H1 (cell line): Measurements from ENCODE around the gene ZMYND12. TPM values are rescaled to one million over a fixed set of nuclear protein-coding genes. Genes with fewer than 3 reads are reported as not detected.

Experiments
- CHD1 ChIP-seq: IDR thresholded peaks from 2 replicates; pipeline ENCODE4 v1.6.1; 2012; ENCODE audit warnings: low read depth, low read length, improper control_type of control experiment
- HDAC6 ChIP-seq: IDR thresholded peaks from one replicate; pipeline ENCODE4 v1.7.1; 2012; ENCODE audit warnings: low read depth, mild to moderate bottlenecking, inconsistent platforms, low read length, moderate library complexity
- MAFK ChIP-seq: IDR thresholded peaks from 2 replicates; pipeline ENCODE4 v1.6.1; 2012; ENCODE audit warnings: low read depth, mild to moderate bottlenecking, improper control_type of control experiment, low read length
- RAD21 ChIP-seq, 2 experiments: IDR thresholded peaks in 1 of 2; conservative IDR thresholded peaks in 1 of 2; 2 replicates each; pipeline ENCODE4 v1.6.1; 2011; ENCODE audit warnings: low read depth in 2 of 2, low read length in 2 of 2, improper control_type of control experiment in 1 of 2, inconsistent platforms in 1 of 2, mild to moderate bottlenecking in 1 of 2, moderate library complexity in 1 of 2
- RNF2 ChIP-seq: fragments of 200-900, 300-1000 bp; sonication (generic); IDR thresholded peaks from 2 replicates; pipeline ENCODE4 v1.7.1; 2016; ENCODE audit warnings: borderline replicate concordance, low read depth, mild to moderate bottlenecking, antibody characterized with exemption, low read length; ENCODE audit not compliant: poor library complexity, severe bottlenecking; ENCODE audit errors: missing control alignments
- RXRA ChIP-seq: IDR thresholded peaks from 2 replicates; pipeline ENCODE4 v1.6.1; 2011; ENCODE audit warnings: low read depth, mild to moderate bottlenecking, low read length, moderate library complexity; ENCODE audit not compliant: insufficient read depth
- SIX5 ChIP-seq: IDR thresholded peaks from 2 replicates; pipeline ENCODE4 v1.6.1; 2011; ENCODE audit warnings: mild to moderate bottlenecking, low read depth, low read length
- SP1 ChIP-seq: IDR thresholded peaks from 2 replicates; pipeline ENCODE4 v1.6.1; 2011; ENCODE audit warnings: low read depth, low read length
- SP2 ChIP-seq: IDR thresholded peaks from 2 replicates; pipeline ENCODE4 v1.6.1; 2012; ENCODE audit warnings: mild to moderate bottlenecking, low read length, inconsistent platforms
- TBP ChIP-seq: IDR thresholded peaks from 2 replicates; pipeline ENCODE4 v1.6.1; 2011; ENCODE audit warnings: low read depth, low read length, improper control_type of control experiment
- TCF12 ChIP-seq: IDR thresholded peaks from 2 replicates; pipeline ENCODE4 v1.6.1; 2011; ENCODE audit warnings: low read depth, mild to moderate bottlenecking, low read length
- polyA plus RNA-seq, 7 experiments: library from polyadenylated mRNA; depleted of rRNA in 3 of 7; stranded (reverse) in 5 of 7; unstranded in 2 of 7; fragments of >200 nt in 5 of 7; fragments of 200-250 nt in 2 of 7; gene quantifications; 1 replicate in 5 of 7; 2 replicates in 1 of 7; 4 replicates in 1 of 7; pipeline versions ENCODE4 v1.2.1 to v1.2.3, GENCODE V29; 2011 to 2013; ENCODE audit warnings: missing spikeins in 2 of 7, mixed read lengths in 2 of 7
- total RNA-seq: library from RNA; stranded (reverse); fragmentation: NEBNext Ultra II Directional; extraction: Animal tissue kit (Norgen Biotek cat#: 25700); gene quantifications from 2 replicates; pipeline ENCODE4 v1.2.1, GENCODE V29; 2021
- TF ChIP-seq, protein P1 (sequence below): IDR thresholded peaks from 2 replicates; pipeline ENCODE4 v1.6.1; 2012; ENCODE audit warnings: low read length, inconsistent platforms

Gene ZMYND12
- total and polyA plus RNA-seq, 2 of the 8 experiments (the other 6 are each of a cell fraction or from before 2014, with no cell fraction given), result 0.62 TPM; not detected in 1

DNA sequence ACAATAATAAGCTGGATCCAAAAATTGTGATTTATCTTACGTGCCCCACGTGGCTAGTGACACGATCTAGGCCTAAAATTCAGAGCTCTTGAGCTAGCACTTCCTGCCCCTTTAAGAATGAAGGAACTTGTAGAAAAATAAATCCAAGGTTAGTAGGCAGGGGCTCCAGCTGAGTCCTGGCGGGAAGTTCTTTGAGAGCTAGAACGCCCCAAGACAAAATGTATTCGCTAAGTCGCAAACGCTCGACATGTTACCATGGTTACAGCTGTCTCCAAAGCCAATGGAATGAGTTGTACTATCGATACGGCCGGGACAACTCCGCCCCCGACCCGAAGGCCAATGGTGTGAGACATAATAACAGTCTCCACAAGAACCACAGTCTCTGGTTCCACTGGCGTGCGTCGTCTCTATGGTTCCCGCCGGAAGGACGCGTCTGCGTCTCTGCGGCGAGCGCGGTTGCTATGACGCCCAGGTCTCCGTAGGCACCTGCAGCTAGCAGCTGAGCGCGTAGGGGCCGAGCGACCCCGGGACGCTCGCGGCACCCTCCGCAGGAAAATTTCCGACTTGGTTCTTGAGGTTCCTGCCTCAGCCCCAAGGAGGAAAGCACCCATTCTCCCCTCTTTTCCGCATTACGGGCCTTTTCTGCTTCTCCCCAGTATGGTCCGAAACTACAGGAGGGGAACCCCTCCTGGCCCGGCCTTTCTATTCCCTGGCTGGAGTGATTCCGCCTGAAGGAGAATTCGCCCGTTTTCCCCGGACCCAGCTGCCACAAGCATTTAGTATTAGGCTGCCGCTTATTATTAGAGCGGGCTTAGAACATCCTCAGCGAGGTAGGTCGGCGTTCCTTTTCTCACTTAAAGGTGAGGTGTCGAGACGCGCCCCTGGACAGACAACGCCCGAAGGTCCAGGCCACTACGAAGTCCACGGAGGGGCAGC lies 7.3 kb upstream of the ZMYND12 start, which contains the start of gene CCDC30 (continued):
- TF ChIP-seq RNF2, result no peak
- no peak for TF ChIP-seq RXRA
- no peak for TF ChIP-seq MAFK
- no peak for TF ChIP-seq TBP
- TF ChIP-seq, protein P1, sequence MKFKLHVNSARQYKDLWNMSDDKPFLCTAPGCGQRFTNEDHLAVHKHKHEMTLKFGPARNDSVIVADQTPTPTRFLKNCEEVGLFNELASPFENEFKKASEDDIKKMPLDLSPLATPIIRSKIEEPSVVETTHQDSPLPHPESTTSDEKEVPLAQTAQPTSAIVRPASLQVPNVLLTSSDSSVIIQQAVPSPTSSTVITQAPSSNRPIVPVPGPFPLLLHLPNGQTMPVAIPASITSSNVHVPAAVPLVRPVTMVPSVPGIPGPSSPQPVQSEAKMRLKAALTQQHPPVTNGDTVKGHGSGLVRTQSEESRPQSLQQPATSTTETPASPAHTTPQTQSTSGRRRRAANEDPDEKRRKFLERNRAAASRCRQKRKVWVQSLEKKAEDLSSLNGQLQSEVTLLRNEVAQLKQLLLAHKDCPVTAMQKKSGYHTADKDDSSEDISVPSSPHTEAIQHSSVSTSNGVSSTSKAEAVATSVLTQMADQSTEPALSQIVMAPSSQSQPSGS, result no peak
- no peak for TF ChIP-seq HDAC6
- no peak; the same call in 1 of the 2 replicates for TF ChIP-seq SIX5
- no peak for TF ChIP-seq SP2
- no peak for TF ChIP-seq TCF12
- no peak for TF ChIP-seq RAD21 (IDR thresholded peaks at IDR 0.05 in 1 of 2, conservative IDR thresholded peaks at IDR 0.05 in 1 of 2; ENCODE audit: low read depth in 2 of 2, low read length in 2 of 2)
- TF ChIP-seq CHD1, result no peak
- peak; percentile 95 for TF ChIP-seq SP1
